ENCODE data around the gene EPB42. TPM values are rescaled to one million over a fixed set of nuclear protein-coding genes. Genes with fewer than 3 reads are reported as not detected.
"Not testable (repeated sequence)": the region's sequence is repeated elsewhere in the genome, so short reads cannot be mapped to it uniquely, and the experiment has no call there.

EPB42 gene
- total RNA-seq, 1 experiment from 2014 or later, result not detected

- peaks cover 5% of the 10 kb centered on the region for H3K23me2 ChIP-seq (ENCODE audit: insufficient read length, low read depth, low read length, poor library complexity, severe bottlenecking)
- H3K18ac ChIP-seq (ENCODE audit: insufficient read length, low read depth, low read length), result no peak overlapping the region
- no peak overlapping the region for H2AFZ ChIP-seq (ENCODE audit: low read length)
- H3K79me1 ChIP-seq (ENCODE audit: insufficient read depth, low read depth, low read length, poor library complexity, severe bottlenecking), result no peaks in the 10 kb centered on the region
- no peak overlapping the region for H3T11ph ChIP-seq (ENCODE audit: low read length)
- no peak overlapping the region for H4K8ac ChIP-seq (replicated peaks; ENCODE audit: insufficient read length, low read depth, low read length)
- H3K27ac Mint-ChIP-seq, result peak overlapping the region in 1 of 3 experiments; percentile 5; a peak in 2 of 7 replicates
- H4K20me1 ChIP-seq (ENCODE audit: control insufficient read depth, insufficient read depth, insufficient read length), result no peaks in the 10 kb centered on the region
- no peak overlapping the region for H4K91ac ChIP-seq (ENCODE audit: insufficient read length, low read depth, low read length)
- no peak overlapping the region for H2BK15ac ChIP-seq (ENCODE audit: low read depth, low read length)
- no peak overlapping the region for H4K5ac ChIP-seq (ENCODE audit: insufficient read length, low read depth, low read length)
- no peak overlapping the region for H3K27ac ChIP-seq (ENCODE audit: insufficient read length, low read depth, low read length)
- H3K14ac ChIP-seq (ENCODE audit: insufficient read depth, low read length), result no peak overlapping the region
- no peak overlapping the region for H2BK5ac ChIP-seq (ENCODE audit: insufficient read length, low read length)
- no peak for TF ChIP-seq CTCF (conservative IDR thresholded peaks at IDR 0.05)
- no peak overlapping the region for H3K4ac ChIP-seq (ENCODE audit: low read depth, low read length)
- H3K4me3 Mint-ChIP-seq, result no peak overlapping the region
- no peaks in the 10 kb centered on the region; a peak in 2 of 7 replicates for H3K36me3 Mint-ChIP-seq (ENCODE audit: insufficient read depth in 1 of 3, low read depth in 3 of 3)
- no peaks in the 10 kb centered on the region for H3K27me3 ChIP-seq (ENCODE audit: insufficient read depth, low read length)
- no peaks in the 10 kb centered on the region for H3K27me3 Mint-ChIP-seq (ENCODE audit: low read depth)
- no CpG with 5 or more reads among the region's 3 CpGs for WGBS (ENCODE audit: extremely low coverage, insufficient read length, low lambda C conversion rate)
- H3K9ac ChIP-seq (ENCODE audit: extremely low read depth, insufficient read length, low read length), result no peak overlapping the region
- no peak overlapping the region for H3K4me2 ChIP-seq (ENCODE audit: insufficient read depth, insufficient read length, low read length)
- H3K4me1 Mint-ChIP-seq, result peaks cover 7 to 17% of the 10 kb centered on the region in 2 experiments
- H3K56ac ChIP-seq (ENCODE audit: insufficient read length, low read depth, low read length), result no peak overlapping the region
- H2AK5ac ChIP-seq (ENCODE audit: insufficient read length, low read length), result no peak overlapping the region
- no peak for DNase-seq
- no peaks in the 10 kb centered on the region for H3K9me3 ChIP-seq (ENCODE audit: control insufficient read depth, low read depth, low read length)
- H2BK12ac ChIP-seq (ENCODE audit: insufficient read length, low read depth, low read length), result no peak overlapping the region
- H3K23ac ChIP-seq (ENCODE audit: insufficient read length, low read depth, low read length), result no peak overlapping the region
- no peaks in the 10 kb centered on the region; the same call in 1 of the 2 replicates for H3K4me1 ChIP-seq (ENCODE audit: insufficient read depth, low read length)
- no peak overlapping the region for H2BK20ac ChIP-seq (ENCODE audit: low read depth, low read length, poor library complexity, severe bottlenecking)
- H2BK120ac ChIP-seq (ENCODE audit: low read depth, low read length, poor library complexity, severe bottlenecking), result no peak overlapping the region
- H3K9me3 Mint-ChIP-seq, result no peaks in the 10 kb centered on the region
- no peaks in the 10 kb centered on the region for H3K79me2 ChIP-seq (ENCODE audit: insufficient read depth, low read length)
Measured at GRCh38 chr15:43183270-43183669, 37.5 kb downstream of the EPB42 start.

GRCh38 chr15:43177147-43177546 lies 43.7 kb downstream of the EPB42 start:
- H3K4me2 ChIP-seq (ENCODE audit: insufficient read depth, insufficient read length, low read length); H3K27me3 Mint-ChIP-seq (ENCODE audit: low read depth): not testable (repeated sequence)
- peaks cover 12 to 38% (median 22%) of the 10 kb centered on the region in 3 experiments for H3K36me3 Mint-ChIP-seq (ENCODE audit: insufficient read depth in 1 of 3, low read depth in 3 of 3)

More at GRCh38 chr15:43177147-43177546, 43.7 kb downstream of the EPB42 start:
- peaks cover 21 to 25% of the 10 kb centered on the region in 2 experiments for H3K9me3 Mint-ChIP-seq
- H3T11ph ChIP-seq (ENCODE audit: low read length); H3K14ac ChIP-seq (ENCODE audit: insufficient read depth, low read length); H3K4ac ChIP-seq (ENCODE audit: low read depth, low read length); H3K27ac ChIP-seq (ENCODE audit: insufficient read length, low read depth, low read length); H4K20me1 ChIP-seq (ENCODE audit: control insufficient read depth, insufficient read depth, insufficient read length); H3K4me3 Mint-ChIP-seq; H2BK5ac ChIP-seq (ENCODE audit: insufficient read length, low read length); H3K9me3 ChIP-seq (ENCODE audit: control insufficient read depth, low read depth, low read length); H3K4me1 ChIP-seq (ENCODE audit: insufficient read depth, low read length); H4K5ac ChIP-seq (ENCODE audit: insufficient read length, low read depth, low read length); H3K9ac ChIP-seq (ENCODE audit: extremely low read depth, insufficient read length, low read length); H3K23me2 ChIP-seq (ENCODE audit: insufficient read length, low read depth, low read length, poor library complexity, severe bottlenecking); H2AK5ac ChIP-seq (ENCODE audit: insufficient read length, low read length); H2BK20ac ChIP-seq (ENCODE audit: low read depth, low read length, poor library complexity, severe bottlenecking); H3K18ac ChIP-seq (ENCODE audit: insufficient read length, low read depth, low read length); H3K23ac ChIP-seq (ENCODE audit: insufficient read length, low read depth, low read length); H3K27me3 ChIP-seq (ENCODE audit: insufficient read depth, low read length); H2AFZ ChIP-seq (ENCODE audit: low read length); H3K79me1 ChIP-seq (ENCODE audit: insufficient read depth, low read depth, low read length, poor library complexity, severe bottlenecking); H4K8ac ChIP-seq (replicated peaks; ENCODE audit: insufficient read length, low read depth, low read length); H3K56ac ChIP-seq (ENCODE audit: insufficient read length, low read depth, low read length); H3K27ac Mint-ChIP-seq; H2BK12ac ChIP-seq (ENCODE audit: insufficient read length, low read depth, low read length); DNase-seq; H3K4me1 Mint-ChIP-seq; H2BK120ac ChIP-seq (ENCODE audit: low read depth, low read length, poor library complexity, severe bottlenecking); H2BK15ac ChIP-seq (ENCODE audit: low read depth, low read length); H3K79me2 ChIP-seq (ENCODE audit: insufficient read depth, low read length); H4K91ac ChIP-seq (ENCODE audit: insufficient read length, low read depth, low read length): not testable (repeated sequence)
- WGBS (ENCODE audit: extremely low coverage, insufficient read length, low lambda C conversion rate), result no CpG with 5 or more reads among the region's 2 CpGs
